HEK293 (cell line): ENCODE data around the gene PODN.

ENCODE experiments used
- CTCF ChIA-PET: fragments of 350-600 bp; formaldehyde crosslinking; extraction: SDS; loops from one replicate; lab custom pipeline; 2021; ENCODE audit warnings: antibody characterized with exemption; lab: Yijun Ruan, JAX
- POLR2A ChIA-PET: fragments of 300-600 bp; formaldehyde crosslinking; extraction: SDS; loops from one replicate; lab custom pipeline; 2020; ENCODE audit warnings: antibody characterized with exemption, inconsistent platforms; lab: Yijun Ruan, JAX
- H3K27ac ChIP-seq: fragments of 200-500 bp; sonication (Bioruptor generic); 2 replicates; pipeline ENCODE4 v1.5.1; 2014; ENCODE audit warnings: low read depth, low read length, control low read depth, inconsistent platforms; ENCODE audit errors: extremely low read depth
- H3K36me3 ChIP-seq, 2 experiments: fragments of 200-500 bp in 1 of 2; sonication (Bioruptor generic) in 1 of 2; 1 replicate in 1 of 2; 2 replicates in 1 of 2; pipeline ENCODE4 v1.5.1; 2014 to 2017; ENCODE audit warnings: inconsistent platforms in 2 of 2, low read length in 2 of 2; ENCODE audit not compliant: control insufficient read depth in 2 of 2, insufficient read depth in 1 of 2
- H3K4me1 ChIP-seq: fragments of 200-500 bp; sonication (Bioruptor generic); 2 replicates; pipeline ENCODE4 v1.5.1; 2014; ENCODE audit warnings: mild to moderate bottlenecking, low read length, inconsistent platforms; ENCODE audit not compliant: control insufficient read depth, insufficient read depth
- H3K4me3 ChIP-seq: 2 replicates; pipeline ENCODE4 v1.5.1; 2011; ENCODE audit warnings: low read depth, mild to moderate bottlenecking, control low read depth, low read length, moderate library complexity
- H3K9me3 ChIP-seq: fragments of 200-500 bp; sonication (Bioruptor generic); 2 replicates; pipeline ENCODE4 v1.5.1; 2014; ENCODE audit warnings: low read depth, low read length, inconsistent platforms; ENCODE audit not compliant: control insufficient read depth, insufficient read depth
- GFI1B ChIP-seq: fragments of 450-650 bp; formaldehyde crosslinking; IDR thresholded peaks from 2 replicates; pipeline ENCODE4 v1.5.1; 2016; ENCODE audit warnings: missing biosample characterization, missing genetic modification characterization
- INSM2 ChIP-seq: fragments of 450-650 bp; formaldehyde crosslinking; IDR thresholded peaks from 2 replicates; pipeline ENCODE4 v1.5.1; 2016; ENCODE audit warnings: missing biosample characterization, missing genetic modification characterization
- YY2 ChIP-seq: fragments of 450-650 bp; formaldehyde crosslinking; IDR thresholded peaks from 2 replicates; pipeline ENCODE4 v1.5.1; 2016; ENCODE audit warnings: missing biosample characterization, missing genetic modification characterization
- ZIC2 ChIP-seq: fragments of 450-650 bp; formaldehyde crosslinking; IDR thresholded peaks from 2 replicates; pipeline ENCODE4 v1.5.1; 2016; ENCODE audit warnings: missing biosample characterization, missing genetic modification characterization
- ZNF138 ChIP-seq: fragments of 450-650 bp; formaldehyde crosslinking; IDR thresholded peaks from 2 replicates; pipeline ENCODE4 v1.5.1; 2016; ENCODE audit warnings: missing biosample characterization, missing genetic modification characterization, borderline replicate concordance
- ZNF2 ChIP-seq: fragments of 450-650 bp; formaldehyde crosslinking; IDR thresholded peaks from 2 replicates; pipeline ENCODE4 v1.5.1; 2016; ENCODE audit warnings: missing biosample characterization, missing genetic modification characterization
- ZNF239 ChIP-seq: fragments of 450-650 bp; formaldehyde crosslinking; IDR thresholded peaks from 2 replicates; pipeline ENCODE4 v1.5.1; 2016; ENCODE audit warnings: missing biosample characterization, missing genetic modification characterization
- ZNF341 ChIP-seq: fragments of 450-650 bp; formaldehyde crosslinking; IDR thresholded peaks from 2 replicates; pipeline ENCODE4; 2016; ENCODE audit warnings: low read depth, missing biosample characterization, missing genetic modification characterization
- ZNF449 ChIP-seq: fragments of 450-650 bp; formaldehyde crosslinking; IDR thresholded peaks from 2 replicates; pipeline ENCODE4 v1.5.1; 2017; ENCODE audit warnings: missing biosample characterization, mild to moderate bottlenecking, missing genetic modification characterization, moderate library complexity
- ZNF488 ChIP-seq: fragments of 450-650 bp; formaldehyde crosslinking; IDR thresholded peaks from 2 replicates; pipeline ENCODE4 v1.5.1; 2016; ENCODE audit warnings: missing biosample characterization, missing genetic modification characterization
- ZNF501 ChIP-seq: fragments of 450-650 bp; formaldehyde crosslinking; IDR thresholded peaks from 2 replicates; pipeline ENCODE4 v1.5.1; 2016; ENCODE audit warnings: missing biosample characterization, missing genetic modification characterization
- ZNF664 ChIP-seq: fragments of 450-650 bp; formaldehyde crosslinking; IDR thresholded peaks from 2 replicates; pipeline ENCODE4 v1.5.1; 2016; ENCODE audit warnings: missing biosample characterization, missing genetic modification characterization
- ZNF670 ChIP-seq: fragments of 450-650 bp; formaldehyde crosslinking; IDR thresholded peaks from 2 replicates; pipeline ENCODE4 v1.5.1; 2016; ENCODE audit warnings: missing biosample characterization, missing genetic modification characterization, low read depth
- ZNF747 ChIP-seq: fragments of 450-650 bp; formaldehyde crosslinking; IDR thresholded peaks from 2 replicates; pipeline ENCODE4 v1.5.1; 2016; ENCODE audit warnings: missing biosample characterization, missing genetic modification characterization
- ZNF76 ChIP-seq: fragments of 450-650 bp; formaldehyde crosslinking; IDR thresholded peaks from 2 replicates; pipeline ENCODE4; 2016; ENCODE audit warnings: low read depth, missing biosample characterization, missing genetic modification characterization, borderline replicate concordance
- ZNF776 ChIP-seq: fragments of 450-650 bp; formaldehyde crosslinking; IDR thresholded peaks from 2 replicates; pipeline ENCODE4 v1.5.0; 2017; ENCODE audit warnings: missing biosample characterization, missing genetic modification characterization, borderline replicate concordance
- TF ChIP-seq, protein P1 (sequence below): fragments of 450-650 bp; formaldehyde crosslinking; IDR thresholded peaks from 2 replicates; pipeline ENCODE4 v1.5.1; 2017; ENCODE audit warnings: missing biosample characterization, missing genetic modification characterization
- TF ChIP-seq, protein P2 (sequence below): fragments of 450-650 bp; formaldehyde crosslinking; IDR thresholded peaks from 2 replicates; pipeline ENCODE4 v1.5.1; 2017; ENCODE audit warnings: missing biosample characterization, missing genetic modification characterization

The PODN gene

DNA sequence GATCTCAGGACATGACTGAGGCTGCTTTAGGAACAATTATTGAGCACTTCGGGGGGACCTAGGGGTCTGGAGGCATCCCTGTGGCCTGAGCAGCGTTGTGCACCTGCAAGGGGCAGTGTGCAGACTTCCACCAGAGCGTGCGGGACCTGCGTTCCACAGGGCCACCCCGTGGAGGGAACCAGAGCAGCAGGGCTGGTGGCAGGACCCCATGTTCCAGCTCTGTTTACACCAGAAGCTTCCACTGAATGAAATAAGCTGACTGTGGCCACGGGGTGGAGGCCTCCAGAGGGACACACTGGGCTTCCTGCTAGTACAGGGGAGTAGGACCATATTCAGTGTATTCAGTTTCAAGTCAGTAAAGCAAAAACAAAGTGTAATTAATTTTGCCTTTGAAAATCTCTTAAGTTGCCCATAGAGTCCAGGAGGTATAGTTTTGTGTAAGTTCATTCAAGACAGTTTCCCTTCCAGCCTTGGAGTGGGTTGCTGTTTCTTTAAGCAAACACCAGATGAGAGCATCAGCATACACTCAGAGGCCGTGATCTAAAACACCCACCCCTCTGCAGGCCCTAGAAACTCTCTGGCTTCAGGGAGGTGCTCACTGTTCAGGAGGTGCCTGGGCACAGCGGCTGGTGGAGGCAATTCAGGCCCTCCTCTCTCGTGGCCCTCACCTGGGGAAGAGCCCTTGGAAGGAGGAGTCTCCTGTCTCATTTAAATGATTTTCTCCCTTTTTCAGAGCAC is 63.8 kb downstream of the PODN start:
- Histone ChIP-seq H3K9me3 (no peaks in the 10 kb centered on the region), H3K36me3 (no peaks in the 10 kb centered on the region), H3K27ac (no peak overlapping the region), H3K4me1 (no peaks in the 10 kb centered on the region), H3K4me3 (no peak overlapping the region)
- POLR2A ChIA-PET, result no interaction called here
- no peak for TF ChIP-seq GFI1B (tag by site-specific recombination)
- peak; percentile 98 for TF ChIP-seq ZNF2 (tag by site-specific recombination)
- TF ChIP-seq ZNF341 (tag by site-specific recombination), result peak; percentile 36; the same call in 1 of the 2 replicates
- CTCF ChIA-PET, result interaction anchor here (0.7 kb wide), 1 partner anchor 61 kb away, joined by 4 read pairs; no protein-coding TSS in a partner anchor

- no peaks in the 10 kb centered on the region for H3K9me3 ChIP-seq
- TF ChIP-seq ZNF449 (tag by site-specific recombination) (peak; percentile 98), ZNF239 (no peak)
- CTCF ChIA-PET, result no interaction called here
- POLR2A ChIA-PET, result no interaction called here
- H3K4me3 ChIP-seq, result no peak overlapping the region
- no peaks in the 10 kb centered on the region for H3K36me3 ChIP-seq
- H3K4me1 ChIP-seq, result no peaks in the 10 kb centered on the region
- H3K27ac ChIP-seq, result no peak overlapping the region
Observed at GRCh38 chr1:53126495-53126894, 64.5 kb downstream of the PODN start.

DNA sequence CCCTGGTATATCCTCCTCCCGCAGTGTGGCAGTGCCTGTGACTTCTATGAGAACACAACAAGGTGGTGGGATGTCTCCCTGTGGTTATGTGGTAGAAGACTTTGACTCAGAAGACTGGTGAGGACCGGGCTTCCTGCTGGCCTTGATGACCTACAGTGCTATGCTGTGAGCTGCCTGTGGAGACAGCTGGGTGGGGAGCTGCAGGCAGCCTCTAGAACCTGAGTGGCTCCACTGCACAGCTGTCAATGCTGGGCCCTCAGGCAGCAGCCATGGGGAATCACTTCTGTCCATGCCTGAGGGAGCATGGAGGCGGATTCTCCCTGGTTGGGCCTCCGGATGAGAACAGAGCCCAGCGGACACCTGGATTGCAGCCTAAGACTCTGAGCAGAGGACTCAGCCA is 65.5 kb downstream of the PODN start:
- Histone ChIP-seq H3K36me3 (no peaks in the 10 kb centered on the region), H3K27ac (no peak overlapping the region), H3K4me3 (no peak overlapping the region), H3K4me1 (no peaks in the 10 kb centered on the region), H3K9me3 (no peaks in the 10 kb centered on the region)
- POLR2A ChIA-PET, result no interaction called here
- no peak for TF ChIP-seq ZNF747 (tag by site-specific recombination)
- TF ChIP-seq ZIC2 (tag by site-specific recombination), result peak; percentile 94
- CTCF ChIA-PET, result interaction anchor here (0.6 to 1.3 kb wide), 3 partner anchors 11 to 122 kb away, joined by 3 read pairs; no protein-coding TSS in a partner anchor

- Histone ChIP-seq H3K36me3 (no peaks in the 10 kb centered on the region), H3K27ac (no peak overlapping the region)
- ChIA-PET CTCF (interaction anchor here (1.0 to 1.3 kb wide), 2 partner anchors 9 to 54 kb away, joined by 3 to 5 read pairs; no protein-coding TSS in a partner anchor), POLR2A (no interaction called here)
- TF ChIP-seq ZNF488 (tag by site-specific recombination) (no peak), ZNF138 (tag by site-specific recombination) (no peak), INSM2 (tag by site-specific recombination) (no peak), ZNF776 (tag by site-specific recombination) (no peak), ZNF501 (no peak), YY2 (tag by site-specific recombination) (no peak), ZNF76 (tag by site-specific recombination) (no peak), ZNF670 (tag by site-specific recombination) (no peak), ZNF664 (tag by site-specific recombination) (no peak)
- TF ChIP-seq, protein P1, sequence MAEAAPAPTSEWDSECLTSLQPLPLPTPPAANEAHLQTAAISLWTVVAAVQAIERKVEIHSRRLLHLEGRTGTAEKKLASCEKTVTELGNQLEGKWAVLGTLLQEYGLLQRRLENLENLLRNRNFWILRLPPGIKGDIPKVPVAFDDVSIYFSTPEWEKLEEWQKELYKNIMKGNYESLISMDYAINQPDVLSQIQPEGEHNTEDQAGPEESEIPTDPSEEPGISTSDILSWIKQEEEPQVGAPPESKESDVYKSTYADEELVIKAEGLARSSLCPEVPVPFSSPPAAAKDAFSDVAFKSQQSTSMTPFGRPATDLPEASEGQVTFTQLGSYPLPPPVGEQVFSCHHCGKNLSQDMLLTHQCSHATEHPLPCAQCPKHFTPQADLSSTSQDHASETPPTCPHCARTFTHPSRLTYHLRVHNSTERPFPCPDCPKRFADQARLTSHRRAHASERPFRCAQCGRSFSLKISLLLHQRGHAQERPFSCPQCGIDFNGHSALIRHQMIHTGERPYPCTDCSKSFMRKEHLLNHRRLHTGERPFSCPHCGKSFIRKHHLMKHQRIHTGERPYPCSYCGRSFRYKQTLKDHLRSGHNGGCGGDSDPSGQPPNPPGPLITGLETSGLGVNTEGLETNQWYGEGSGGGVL (tag by site-specific recombination), result no peak
- TF ChIP-seq, protein P2, sequence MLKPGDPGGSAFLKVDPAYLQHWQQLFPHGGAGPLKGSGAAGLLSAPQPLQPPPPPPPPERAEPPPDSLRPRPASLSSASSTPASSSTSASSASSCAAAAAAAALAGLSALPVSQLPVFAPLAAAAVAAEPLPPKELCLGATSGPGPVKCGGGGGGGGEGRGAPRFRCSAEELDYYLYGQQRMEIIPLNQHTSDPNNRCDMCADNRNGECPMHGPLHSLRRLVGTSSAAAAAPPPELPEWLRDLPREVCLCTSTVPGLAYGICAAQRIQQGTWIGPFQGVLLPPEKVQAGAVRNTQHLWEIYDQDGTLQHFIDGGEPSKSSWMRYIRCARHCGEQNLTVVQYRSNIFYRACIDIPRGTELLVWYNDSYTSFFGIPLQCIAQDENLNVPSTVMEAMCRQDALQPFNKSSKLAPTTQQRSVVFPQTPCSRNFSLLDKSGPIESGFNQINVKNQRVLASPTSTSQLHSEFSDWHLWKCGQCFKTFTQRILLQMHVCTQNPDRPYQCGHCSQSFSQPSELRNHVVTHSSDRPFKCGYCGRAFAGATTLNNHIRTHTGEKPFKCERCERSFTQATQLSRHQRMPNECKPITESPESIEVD (tag by site-specific recombination), result no peak
- TF ChIP-seq, all 188 proteins: peak for 0
- H3K9me3 ChIP-seq, result no peaks in the 10 kb centered on the region
- H3K4me3 ChIP-seq, result no peak overlapping the region
- H3K4me1 ChIP-seq, result no peaks in the 10 kb centered on the region
Observed at GRCh38 chr1:53128401-53128800, 66.4 kb downstream of the PODN start.
